ENCODE measurements around the gene CADM1.

The CADM1 gene

DNA sequence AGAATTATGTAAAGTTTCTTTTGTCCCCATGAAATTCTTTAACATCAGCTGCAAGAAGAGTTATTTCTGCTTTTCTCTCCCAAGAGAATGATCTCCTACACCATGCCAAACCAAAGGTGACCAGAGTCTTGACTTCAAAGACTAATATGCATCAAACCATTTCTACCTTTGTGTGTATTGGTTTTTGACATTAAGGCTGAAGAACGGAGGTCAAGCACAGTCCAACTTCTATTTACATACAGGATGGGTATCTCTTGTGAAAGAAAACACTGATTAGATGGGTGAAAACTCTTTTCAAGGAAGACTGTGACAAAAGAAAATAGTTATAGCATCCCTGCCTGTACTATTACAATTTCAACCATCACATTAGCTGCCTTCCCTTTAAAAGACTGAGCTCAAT lies 256.3 kb downstream of the CADM1 start:
- Histone ChIP-seq H3K9me3 (ENCODE audit: control insufficient read depth in 2 of 2, low read length in 2 of 2) (no peaks in the 10 kb centered on the region), H3K4me3 (ENCODE audit: low read length in 2 of 2) (no peak overlapping the region), H3K9ac (ENCODE audit: low read length in 2 of 2) (no peak overlapping the region), H3K36me3 (ENCODE audit: control insufficient read depth in 2 of 2, insufficient read depth in 2 of 2, low read length in 2 of 2) (no peaks in the 10 kb centered on the region), H3K27me3 (ENCODE audit: control insufficient read depth in 1 of 2, insufficient read depth in 2 of 2, low read length in 2 of 2) (no peaks in the 10 kb centered on the region), H3K4me1 (ENCODE audit: control insufficient read depth, insufficient read depth, low read length) (no peaks in the 10 kb centered on the region), H3K27ac (ENCODE audit: low read length) (no peak overlapping the region)

DNA sequence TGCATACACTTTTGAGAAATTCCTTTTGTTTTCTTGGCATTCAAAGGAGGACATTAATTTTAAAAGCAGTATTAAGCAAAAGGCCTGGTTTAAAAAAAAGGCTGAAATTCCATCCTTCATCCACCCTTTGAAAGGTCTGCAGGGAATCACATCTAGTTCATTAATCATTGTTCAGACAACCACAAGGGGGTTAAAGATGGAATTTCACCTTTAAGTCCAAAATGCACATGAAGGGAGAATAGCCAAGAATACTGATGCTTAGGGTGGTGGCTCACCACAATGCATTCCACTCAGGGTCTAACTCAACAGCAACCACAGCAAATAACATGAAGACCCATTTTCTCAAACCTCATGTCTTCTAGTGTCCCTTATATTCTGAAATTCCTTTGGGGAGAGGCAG lies 256.9 kb downstream of the CADM1 start:
- Histone ChIP-seq H3K9me3 (ENCODE audit: control insufficient read depth in 2 of 2, low read length in 2 of 2) (no peaks in the 10 kb centered on the region), H3K27me3 (ENCODE audit: control insufficient read depth in 1 of 2, insufficient read depth in 2 of 2, low read length in 2 of 2) (no peaks in the 10 kb centered on the region), H3K4me1 (ENCODE audit: control insufficient read depth, insufficient read depth, low read length) (no peaks in the 10 kb centered on the region), H3K36me3 (ENCODE audit: control insufficient read depth in 2 of 2, insufficient read depth in 2 of 2, low read length in 2 of 2) (no peaks in the 10 kb centered on the region), H3K9ac (ENCODE audit: low read length in 2 of 2) (no peak overlapping the region), H3K27ac (ENCODE audit: low read length) (no peak overlapping the region), H3K4me3 (ENCODE audit: low read length in 2 of 2) (no peak overlapping the region)

DNA sequence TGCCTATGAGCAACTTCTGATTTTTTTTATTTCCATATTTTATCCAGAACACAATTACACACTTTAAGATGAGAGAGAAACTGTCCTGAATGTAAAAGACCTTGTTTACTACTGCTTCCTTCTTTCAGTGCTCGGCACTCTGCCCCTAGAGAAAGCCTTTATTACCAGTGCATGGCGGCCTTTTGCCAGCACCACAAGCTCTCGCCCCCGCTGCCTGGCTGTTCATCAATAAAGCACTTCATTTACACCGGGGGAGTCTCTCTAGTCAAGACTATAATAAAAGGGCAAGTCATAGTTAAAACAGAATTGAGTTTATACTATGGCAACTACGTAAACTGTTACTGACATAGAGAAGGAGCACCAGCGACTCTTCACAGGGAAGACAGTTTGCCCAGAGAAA lies 259.5 kb downstream of the CADM1 start:
- H3K27ac ChIP-seq (ENCODE audit: low read length) = no peak overlapping the region
- no peaks in the 10 kb centered on the region for H3K36me3 ChIP-seq (ENCODE audit: control insufficient read depth in 2 of 2, insufficient read depth in 2 of 2, low read length in 2 of 2)
- no peaks in the 10 kb centered on the region for H3K9me3 ChIP-seq (ENCODE audit: control insufficient read depth in 2 of 2, low read length in 2 of 2)
- H3K27me3 ChIP-seq (ENCODE audit: control insufficient read depth in 1 of 2, insufficient read depth in 2 of 2, low read length in 2 of 2) = no peaks in the 10 kb centered on the region
- no peak overlapping the region for H3K4me3 ChIP-seq (ENCODE audit: low read length in 2 of 2)
- H3K4me1 ChIP-seq (ENCODE audit: control insufficient read depth, insufficient read depth, low read length) = no peaks in the 10 kb centered on the region
- no peak overlapping the region for H3K9ac ChIP-seq (ENCODE audit: low read length in 2 of 2)

DNA sequence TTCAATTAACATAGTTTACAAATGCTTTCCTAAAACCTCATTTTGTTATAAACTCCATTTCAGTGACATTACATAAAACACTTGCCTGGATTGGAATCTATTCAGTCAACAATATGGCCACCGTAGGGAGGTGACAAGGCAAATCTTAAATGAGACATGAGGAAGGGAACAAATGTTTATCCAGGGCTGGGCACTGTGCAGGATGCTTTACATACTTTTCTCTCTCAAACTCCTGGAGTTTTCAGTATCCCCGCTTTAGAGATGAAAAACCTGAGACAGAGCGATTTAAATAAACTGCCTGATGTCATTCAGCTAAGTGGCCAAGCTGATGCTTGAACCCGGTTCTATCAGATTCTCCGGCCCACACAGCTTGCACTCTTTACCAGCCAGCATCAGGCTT lies 259.9 kb downstream of the CADM1 start:
- H3K9ac ChIP-seq (ENCODE audit: low read length in 2 of 2) = no peak overlapping the region
- H3K36me3 ChIP-seq (ENCODE audit: control insufficient read depth in 2 of 2, insufficient read depth in 2 of 2, low read length in 2 of 2) = no peaks in the 10 kb centered on the region
- H3K27ac ChIP-seq (ENCODE audit: low read length) = no peak overlapping the region
- H3K4me3 ChIP-seq (ENCODE audit: low read length in 2 of 2) = no peak overlapping the region
- no peaks in the 10 kb centered on the region for H3K4me1 ChIP-seq (ENCODE audit: control insufficient read depth, insufficient read depth, low read length)
- H3K9me3 ChIP-seq (ENCODE audit: control insufficient read depth in 2 of 2, low read length in 2 of 2) = no peaks in the 10 kb centered on the region
- H3K27me3 ChIP-seq (ENCODE audit: control insufficient read depth in 1 of 2, insufficient read depth in 2 of 2, low read length in 2 of 2) = no peaks in the 10 kb centered on the region

DNA sequence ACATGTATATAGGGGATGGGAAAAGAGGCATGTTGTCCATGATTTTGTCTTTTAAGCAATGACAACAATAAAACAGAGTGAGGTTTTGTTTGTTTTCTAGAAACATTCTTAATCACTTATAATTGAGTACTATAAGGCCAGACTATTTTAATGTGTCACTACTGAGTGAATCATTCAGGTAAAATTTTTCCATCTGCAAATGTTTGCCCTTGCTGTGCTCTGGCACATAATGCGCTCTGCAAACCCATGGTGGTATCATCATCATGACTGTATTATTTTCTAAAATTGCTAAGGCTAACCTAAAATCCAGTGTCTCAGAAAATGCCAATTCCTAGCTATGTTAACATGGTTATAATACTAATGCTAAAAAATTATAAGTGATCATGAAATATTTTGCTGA lies 261.2 kb downstream of the CADM1 start:
- H3K4me3 ChIP-seq (ENCODE audit: low read length in 2 of 2) = no peak overlapping the region
- H3K36me3 ChIP-seq (ENCODE audit: control insufficient read depth in 2 of 2, insufficient read depth in 2 of 2, low read length in 2 of 2) = no peaks in the 10 kb centered on the region
- H3K27ac ChIP-seq (ENCODE audit: low read length) = no peak overlapping the region
- H3K4me1 ChIP-seq (ENCODE audit: control insufficient read depth, insufficient read depth, low read length) = no peaks in the 10 kb centered on the region
- H3K9ac ChIP-seq (ENCODE audit: low read length in 2 of 2) = no peak overlapping the region
- H3K9me3 ChIP-seq (ENCODE audit: control insufficient read depth in 2 of 2, low read length in 2 of 2) = no peaks in the 10 kb centered on the region
- no peaks in the 10 kb centered on the region for H3K27me3 ChIP-seq (ENCODE audit: control insufficient read depth in 1 of 2, insufficient read depth in 2 of 2, low read length in 2 of 2)

DNA sequence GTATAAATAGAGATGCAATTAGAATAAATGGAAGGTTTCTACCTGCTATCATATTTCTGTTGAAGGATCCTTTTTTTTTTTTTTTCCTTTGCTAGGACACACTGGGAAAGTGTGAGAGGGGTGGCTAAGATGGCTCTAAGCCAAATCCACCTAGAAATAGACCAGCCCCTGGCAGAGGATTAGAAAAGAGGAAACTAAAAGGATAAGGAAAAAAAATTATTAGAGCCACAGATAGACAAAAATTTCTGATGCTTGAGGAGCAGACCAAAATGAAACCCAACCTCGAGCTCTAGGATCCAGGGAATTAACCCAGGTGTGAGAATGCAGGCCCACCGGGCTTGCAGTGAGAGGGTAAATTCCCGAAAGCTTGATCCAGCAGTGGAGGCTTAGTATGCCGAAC lies 262.3 kb downstream of the CADM1 start:
- Histone ChIP-seq H3K27ac (ENCODE audit: low read length) (no peak overlapping the region), H3K36me3 (ENCODE audit: control insufficient read depth in 2 of 2, insufficient read depth in 2 of 2, low read length in 2 of 2) (no peaks in the 10 kb centered on the region), H3K4me1 (ENCODE audit: control insufficient read depth, insufficient read depth, low read length) (no peaks in the 10 kb centered on the region), H3K9me3 (ENCODE audit: control insufficient read depth in 2 of 2, low read length in 2 of 2) (no peaks in the 10 kb centered on the region), H3K9ac (ENCODE audit: low read length in 2 of 2) (no peak overlapping the region), H3K4me3 (ENCODE audit: low read length in 2 of 2) (no peak overlapping the region), H3K27me3 (ENCODE audit: control insufficient read depth in 1 of 2, insufficient read depth in 2 of 2, low read length in 2 of 2) (no peaks in the 10 kb centered on the region)

DNA sequence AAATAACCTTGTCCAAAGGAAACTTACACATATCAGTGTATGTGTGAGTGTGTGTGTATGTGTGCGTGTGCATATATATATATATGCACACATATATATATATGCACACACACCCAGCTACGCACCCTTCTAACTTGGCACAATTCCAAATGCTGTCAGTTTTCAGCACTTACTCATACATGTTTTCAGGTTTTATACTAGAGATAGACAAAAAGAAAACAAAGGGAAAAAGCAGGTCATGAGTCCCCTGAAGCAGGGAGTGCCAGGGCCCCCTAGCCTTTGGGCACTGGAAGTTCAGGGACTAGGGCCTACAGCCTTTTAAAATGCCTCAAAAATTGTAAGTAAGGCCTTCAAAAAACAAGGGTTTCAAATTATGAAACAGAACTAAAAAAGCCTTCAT lies 265.4 kb downstream of the CADM1 start:
- Histone ChIP-seq H3K4me3 (ENCODE audit: low read length in 2 of 2) (no peak overlapping the region), H3K4me1 (ENCODE audit: control insufficient read depth, insufficient read depth, low read length) (no peaks in the 10 kb centered on the region), H3K27ac (ENCODE audit: low read length) (no peak overlapping the region), H3K36me3 (ENCODE audit: control insufficient read depth in 2 of 2, insufficient read depth in 2 of 2, low read length in 2 of 2) (no peaks in the 10 kb centered on the region), H3K27me3 (ENCODE audit: control insufficient read depth in 1 of 2, insufficient read depth in 2 of 2, low read length in 2 of 2) (no peaks in the 10 kb centered on the region), H3K9me3 (ENCODE audit: control insufficient read depth in 2 of 2, low read length in 2 of 2) (no peaks in the 10 kb centered on the region), H3K9ac (ENCODE audit: low read length in 2 of 2) (no peak overlapping the region)

DNA sequence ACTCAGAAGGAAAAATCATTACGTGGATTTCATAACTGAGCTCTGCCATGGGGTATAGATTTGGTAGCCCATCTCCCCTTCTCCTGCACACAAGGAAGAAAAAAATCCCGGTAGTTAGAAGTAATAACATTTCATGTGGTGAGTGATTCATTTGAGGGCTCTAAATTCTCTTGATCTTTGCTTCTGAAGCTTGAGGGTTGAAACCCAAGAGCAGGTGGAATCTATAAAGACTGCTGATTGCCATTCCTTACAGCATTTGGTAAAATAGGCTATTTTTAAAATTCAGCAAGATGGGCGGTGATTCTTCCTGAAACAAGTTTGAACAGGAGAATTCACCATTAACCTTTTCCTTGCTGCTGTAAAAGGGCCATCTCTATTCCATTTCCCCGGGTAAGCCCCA lies 266.1 kb downstream of the CADM1 start:
- H3K4me1 ChIP-seq (ENCODE audit: control insufficient read depth, insufficient read depth, low read length) = no peaks in the 10 kb centered on the region
- no peak overlapping the region for H3K4me3 ChIP-seq (ENCODE audit: low read length in 2 of 2)
- H3K27me3 ChIP-seq (ENCODE audit: control insufficient read depth in 1 of 2, insufficient read depth in 2 of 2, low read length in 2 of 2) = no peaks in the 10 kb centered on the region
- H3K9ac ChIP-seq (ENCODE audit: low read length in 2 of 2) = no peak overlapping the region
- H3K27ac ChIP-seq (ENCODE audit: low read length) = no peak overlapping the region
- no peaks in the 10 kb centered on the region for H3K9me3 ChIP-seq (ENCODE audit: control insufficient read depth in 2 of 2, low read length in 2 of 2)
- H3K36me3 ChIP-seq (ENCODE audit: control insufficient read depth in 2 of 2, insufficient read depth in 2 of 2, low read length in 2 of 2) = no peaks in the 10 kb centered on the region

DNA sequence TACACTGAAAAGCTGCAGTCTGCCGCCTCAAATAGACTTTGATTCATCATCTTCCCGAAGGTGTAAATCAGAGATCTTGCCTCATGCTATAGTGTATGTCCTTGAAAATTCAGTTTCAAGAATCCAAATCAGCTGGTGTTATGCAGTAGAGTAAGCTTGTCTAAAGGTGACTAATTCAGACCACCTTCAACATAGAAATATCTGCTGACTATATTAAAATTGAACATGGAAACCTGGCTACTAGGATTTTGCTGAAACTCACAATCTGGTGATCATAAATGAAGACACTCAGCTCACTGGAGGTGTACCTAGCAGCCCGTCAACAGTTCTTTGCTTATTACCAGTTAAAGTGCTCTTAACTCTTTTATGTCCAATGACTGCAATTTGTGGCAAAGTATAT lies 266.6 kb downstream of the CADM1 start:
- H3K4me1 ChIP-seq (ENCODE audit: control insufficient read depth, insufficient read depth, low read length) = no peaks in the 10 kb centered on the region
- no peak overlapping the region for H3K4me3 ChIP-seq (ENCODE audit: low read length in 2 of 2)
- H3K9me3 ChIP-seq (ENCODE audit: control insufficient read depth in 2 of 2, low read length in 2 of 2) = no peaks in the 10 kb centered on the region
- H3K9ac ChIP-seq (ENCODE audit: low read length in 2 of 2) = no peak overlapping the region
- H3K36me3 ChIP-seq (ENCODE audit: control insufficient read depth in 2 of 2, insufficient read depth in 2 of 2, low read length in 2 of 2) = no peaks in the 10 kb centered on the region
- H3K27me3 ChIP-seq (ENCODE audit: control insufficient read depth in 1 of 2, insufficient read depth in 2 of 2, low read length in 2 of 2) = no peaks in the 10 kb centered on the region
- H3K27ac ChIP-seq (ENCODE audit: low read length) = no peak overlapping the region

DNA sequence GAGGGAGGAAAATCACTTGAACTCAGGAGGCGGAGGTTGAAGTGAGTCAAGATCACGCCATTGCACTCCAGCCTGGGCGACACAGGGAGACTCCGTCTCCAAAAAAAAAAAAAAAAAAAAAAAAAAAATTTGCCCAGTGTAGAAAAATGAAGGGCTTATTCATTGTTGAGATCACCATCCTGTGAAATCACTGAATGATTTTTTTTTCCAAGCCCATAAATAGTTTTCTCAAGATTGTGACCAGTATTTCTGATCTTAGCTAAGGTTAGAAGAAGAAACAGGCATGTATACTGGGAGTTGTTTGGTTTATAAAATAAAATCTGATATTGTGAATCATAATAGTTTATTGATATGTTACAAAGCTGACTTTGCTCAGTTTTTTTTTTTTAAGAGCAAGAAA lies 269.4 kb downstream of the CADM1 start:
- Histone ChIP-seq H3K27ac (ENCODE audit: low read length) (no peak overlapping the region), H3K4me1 (ENCODE audit: control insufficient read depth, insufficient read depth, low read length) (no peaks in the 10 kb centered on the region), H3K4me3 (ENCODE audit: low read length in 2 of 2) (no peak overlapping the region)

DNA sequence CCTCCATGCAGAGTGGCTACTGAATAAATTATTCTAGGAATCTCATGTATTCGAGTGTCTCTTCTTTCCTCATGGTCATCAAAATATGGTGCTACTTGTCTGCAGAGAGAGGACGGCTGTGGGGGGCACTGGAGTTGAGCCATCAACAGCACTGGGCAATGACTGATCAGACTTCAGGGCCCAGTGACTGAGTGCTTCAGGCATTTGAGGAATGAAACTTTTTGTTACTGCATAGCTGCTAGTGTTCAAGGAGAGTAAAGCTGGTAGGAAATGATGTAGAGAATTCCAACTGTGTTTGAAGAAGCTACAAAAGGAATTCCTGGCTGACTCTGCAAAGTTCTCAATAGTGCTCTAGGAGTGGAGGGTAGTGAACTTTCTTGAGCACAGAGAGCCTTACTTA lies 277.7 kb downstream of the CADM1 start:
- H3K9me3 ChIP-seq (ENCODE audit: control insufficient read depth in 2 of 2, low read length in 2 of 2) = no peaks in the 10 kb centered on the region
- no peak overlapping the region for H3K27ac ChIP-seq (ENCODE audit: low read length)
- no peaks in the 10 kb centered on the region for H3K4me1 ChIP-seq (ENCODE audit: control insufficient read depth, insufficient read depth, low read length)
- H3K36me3 ChIP-seq (ENCODE audit: control insufficient read depth in 2 of 2, insufficient read depth in 2 of 2, low read length in 2 of 2) = peaks cover 3 to 5% of the 10 kb centered on the region in 2 donors
- H3K9ac ChIP-seq (ENCODE audit: low read length in 2 of 2) = no peak overlapping the region
- H3K4me3 ChIP-seq (ENCODE audit: low read length in 2 of 2) = no peak overlapping the region
- H3K27me3 ChIP-seq (ENCODE audit: control insufficient read depth in 1 of 2, insufficient read depth in 2 of 2, low read length in 2 of 2) = no peaks in the 10 kb centered on the region

More for the DNA sequence above, 269.4 kb downstream of the CADM1 start:
- Histone ChIP-seq H3K9me3 (ENCODE audit: control insufficient read depth in 2 of 2, low read length in 2 of 2) (no peaks in the 10 kb centered on the region), H3K9ac (ENCODE audit: low read length in 2 of 2) (no peak overlapping the region), H3K27me3 (ENCODE audit: control insufficient read depth in 1 of 2, insufficient read depth in 2 of 2, low read length in 2 of 2) (no peaks in the 10 kb centered on the region), H3K36me3 (ENCODE audit: control insufficient read depth in 2 of 2, insufficient read depth in 2 of 2, low read length in 2 of 2) (peaks cover 0 to 3% of the 10 kb centered on the region in 2 donors)

DNA sequence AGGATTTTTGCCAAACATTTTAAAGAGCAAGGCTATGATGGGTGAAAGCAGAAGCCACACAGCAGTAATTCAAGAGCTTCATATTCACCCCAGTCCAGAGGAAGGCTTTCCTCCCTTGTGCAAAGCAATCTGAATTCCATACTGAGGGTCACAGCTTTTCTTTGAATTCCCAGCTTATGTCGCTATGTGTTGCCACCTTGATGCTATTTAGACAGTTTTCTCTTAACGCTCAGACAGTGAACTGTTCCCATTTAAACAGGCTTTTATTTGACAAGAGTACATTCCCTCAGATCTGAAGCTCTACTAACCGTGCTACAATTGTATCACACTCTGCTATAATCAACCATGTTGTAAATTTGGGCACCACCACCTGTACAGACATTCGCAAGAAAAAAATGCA lies 279.7 kb downstream of the CADM1 start:
- Histone ChIP-seq H3K4me3 (ENCODE audit: low read length in 2 of 2) (no peak overlapping the region), H3K36me3 (ENCODE audit: control insufficient read depth in 2 of 2, insufficient read depth in 2 of 2, low read length in 2 of 2) (peaks cover 2 to 3% of the 10 kb centered on the region in 2 donors), H3K27ac (ENCODE audit: low read length) (no peak overlapping the region), H3K9ac (ENCODE audit: low read length in 2 of 2) (no peak overlapping the region), H3K9me3 (ENCODE audit: control insufficient read depth in 2 of 2, low read length in 2 of 2) (no peaks in the 10 kb centered on the region), H3K27me3 (ENCODE audit: control insufficient read depth in 1 of 2, insufficient read depth in 2 of 2, low read length in 2 of 2) (no peaks in the 10 kb centered on the region), H3K4me1 (ENCODE audit: control insufficient read depth, insufficient read depth, low read length) (no peaks in the 10 kb centered on the region)
